SK-N-SH treated with all-trans-retinoic acid at 6 μM for 48 hours (cell line): ENCODE measurements around the gene MACC1.

Experiments used
- ATAC-seq: fragments of 200-7000 bp; cut with Tn5 transposase; 3 replicates; pipeline ENCODE4 v1.9.1; 2020; ENCODE audit warnings: mild to moderate bottlenecking, moderate library complexity
- ARNTL ChIP-seq: fragments of 450-650 bp; formaldehyde crosslinking; IDR thresholded peaks from 2 replicates; pipeline ENCODE4 v1.5.0; 2020; ENCODE audit warnings: low read depth, mild to moderate bottlenecking, moderate library complexity, borderline replicate concordance
- BACH2 ChIP-seq: fragments of 250-450 bp; sonication (Bioruptor Pico); IDR thresholded peaks from 2 replicates; pipeline ENCODE4 v1.9.0; 2021; ENCODE audit warnings: mild to moderate bottlenecking, borderline replicate concordance
- CSDC2 ChIP-seq: fragments of 250-450 bp; sonication (Bioruptor Pico); IDR thresholded peaks from 2 replicates; pipeline ENCODE4 v1.5.0; 2020; ENCODE audit warnings: mild to moderate bottlenecking, moderate library complexity
- GLIS3 ChIP-seq: fragments of 250-450 bp; sonication (Bioruptor Pico); IDR thresholded peaks from 2 replicates; pipeline ENCODE4 v1.5.0; 2020; ENCODE audit warnings: mild to moderate bottlenecking, moderate library complexity
- ISL1 ChIP-seq: fragments of 250-450 bp; sonication (Bioruptor Pico); IDR thresholded peaks from 2 replicates; pipeline ENCODE4 v2.1.2; 2022; ENCODE audit warnings: mild to moderate bottlenecking, moderate library complexity
- OSR1 ChIP-seq: fragments of 250-450 bp; sonication (Bioruptor Pico); IDR thresholded peaks from 2 replicates; pipeline ENCODE4 v1.8.0; 2022; ENCODE audit warnings: moderate library complexity, mild to moderate bottlenecking, inconsistent platforms
- PPARA ChIP-seq: fragments of 250-450 bp; sonication (Bioruptor Pico); IDR thresholded peaks from 2 replicates; pipeline ENCODE4 v1.5.0; 2020; ENCODE audit warnings: mild to moderate bottlenecking, borderline replicate concordance
- RARB ChIP-seq: fragments of 250-450 bp; sonication (Bioruptor Pico); IDR thresholded peaks from 2 replicates; pipeline ENCODE4 v1.8.0; 2021; ENCODE audit warnings: mild to moderate bottlenecking, moderate library complexity
- SNAI2 ChIP-seq: fragments of 250-450 bp; sonication (Bioruptor Pico); IDR thresholded peaks from 2 replicates; pipeline ENCODE4 v1.5.0; 2020; ENCODE audit warnings: mild to moderate bottlenecking, moderate library complexity
- TCF4 ChIP-seq: fragments of 250-450 bp; sonication (Bioruptor Pico); IDR thresholded peaks from 2 replicates; pipeline ENCODE4 v1.8.0; 2021; ENCODE audit warnings: mild to moderate bottlenecking, moderate library complexity, borderline replicate concordance
- TOX ChIP-seq: fragments of 250-450 bp; sonication (Bioruptor Pico); IDR thresholded peaks from 2 replicates; pipeline ENCODE4 v1.8.0; 2021; ENCODE audit warnings: mild to moderate bottlenecking, moderate library complexity, borderline replicate concordance
- ZC3H10 ChIP-seq: fragments of 250-450 bp; sonication (Bioruptor Pico); IDR thresholded peaks from 2 replicates; pipeline ENCODE4 v1.5.1; 2021; ENCODE audit warnings: mild to moderate bottlenecking, moderate library complexity
- ZFP3 ChIP-seq: fragments of 250-450 bp; sonication (Bioruptor Pico); IDR thresholded peaks from 2 replicates; pipeline ENCODE4 v1.5.0; 2020; ENCODE audit warnings: mild to moderate bottlenecking, moderate library complexity
- ZNF565 ChIP-seq: fragments of 450-650 bp; formaldehyde crosslinking; conservative IDR thresholded peaks from 2 replicates; pipeline ENCODE4 v1.5.0; 2020; ENCODE audit warnings: low read depth, mild to moderate bottlenecking, moderate library complexity
- TF ChIP-seq, protein P1 (sequence below): fragments of 250-450 bp; sonication (Bioruptor Pico); IDR thresholded peaks from 2 replicates; pipeline ENCODE4 v1.8.0; 2020; ENCODE audit warnings: mild to moderate bottlenecking, moderate library complexity, borderline replicate concordance
- TF ChIP-seq, protein P2 (sequence below): fragments of 250-450 bp; sonication (Bioruptor Pico); IDR thresholded peaks from 2 replicates; pipeline ENCODE4 v1.5.0; 2020; ENCODE audit warnings: mild to moderate bottlenecking, moderate library complexity
- TF ChIP-seq, protein P3 (sequence below): fragments of 250-450 bp; sonication (Bioruptor Pico); IDR thresholded peaks from 2 replicates; pipeline ENCODE4 v1.5.1; 2020; ENCODE audit warnings: low read depth, mild to moderate bottlenecking, moderate library complexity
- TF ChIP-seq, protein P4 (sequence below): fragments of 250-450 bp; sonication (Bioruptor Pico); IDR thresholded peaks from 2 replicates; pipeline ENCODE4 v1.5.1; 2021; ENCODE audit warnings: mild to moderate bottlenecking, moderate library complexity
- TF ChIP-seq, protein P5 (sequence below): fragments of 250-450 bp; sonication (Bioruptor Pico); IDR thresholded peaks from 2 replicates; pipeline ENCODE4 v1.8.0; 2021; ENCODE audit warnings: low read depth, mild to moderate bottlenecking, moderate library complexity, borderline replicate concordance

MACC1 gene

DNA sequence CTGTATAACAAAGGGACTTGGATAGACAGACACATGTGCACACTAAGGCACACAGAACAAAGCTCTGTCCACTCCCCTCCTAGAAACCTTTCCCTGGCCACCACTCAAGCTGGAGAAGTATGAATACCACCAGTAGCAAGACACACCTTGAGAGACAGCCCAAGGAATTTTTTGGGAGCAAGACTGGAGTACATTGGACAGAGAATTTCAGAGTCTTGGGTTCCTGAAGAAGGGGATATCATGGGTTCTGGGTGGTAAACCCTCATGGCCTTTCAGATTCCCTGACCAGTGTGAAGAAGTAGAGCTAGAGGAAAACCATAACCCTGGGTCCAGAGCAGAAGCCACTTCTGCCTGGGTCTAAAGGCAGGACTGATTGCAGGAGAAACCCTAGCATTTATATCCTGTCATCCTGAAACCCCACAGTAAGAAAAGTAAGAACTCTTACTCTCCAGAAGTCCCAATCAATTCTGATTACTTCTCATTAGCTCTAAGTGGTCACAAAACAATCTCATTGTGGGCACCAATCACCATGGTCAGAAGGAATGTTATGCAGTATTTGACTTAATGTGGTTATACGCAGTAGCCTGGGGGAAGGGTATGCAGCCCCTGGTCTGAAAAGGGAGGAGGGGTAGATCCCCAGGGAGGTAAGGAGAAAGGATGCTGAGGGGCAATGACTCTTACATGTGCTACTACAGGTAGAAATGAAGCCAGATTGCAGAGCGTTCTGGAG, 20.4 kb upstream of the MACC1 start:
- no peak for ATAC-seq

DNA sequence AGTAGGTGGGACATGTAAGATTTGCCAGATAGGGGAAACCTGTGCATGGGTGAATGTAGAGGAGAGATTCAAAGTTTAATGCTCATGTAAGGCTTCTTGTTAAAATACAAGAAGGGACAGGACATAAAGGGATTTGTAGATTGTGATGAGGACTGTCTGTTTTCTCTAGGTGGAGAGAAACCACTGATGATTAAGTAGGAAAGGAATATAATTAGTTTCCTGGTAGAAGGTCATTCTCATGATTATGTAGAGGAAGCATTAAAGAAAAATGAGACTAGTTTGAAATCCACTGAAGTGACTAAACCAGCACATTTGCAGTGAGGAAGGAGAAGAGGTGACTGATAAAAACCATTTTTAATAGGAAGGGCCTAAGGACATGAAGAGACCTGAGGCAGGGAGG, 19.6 kb upstream of the MACC1 start:
- TF ChIP-seq, protein P1, sequence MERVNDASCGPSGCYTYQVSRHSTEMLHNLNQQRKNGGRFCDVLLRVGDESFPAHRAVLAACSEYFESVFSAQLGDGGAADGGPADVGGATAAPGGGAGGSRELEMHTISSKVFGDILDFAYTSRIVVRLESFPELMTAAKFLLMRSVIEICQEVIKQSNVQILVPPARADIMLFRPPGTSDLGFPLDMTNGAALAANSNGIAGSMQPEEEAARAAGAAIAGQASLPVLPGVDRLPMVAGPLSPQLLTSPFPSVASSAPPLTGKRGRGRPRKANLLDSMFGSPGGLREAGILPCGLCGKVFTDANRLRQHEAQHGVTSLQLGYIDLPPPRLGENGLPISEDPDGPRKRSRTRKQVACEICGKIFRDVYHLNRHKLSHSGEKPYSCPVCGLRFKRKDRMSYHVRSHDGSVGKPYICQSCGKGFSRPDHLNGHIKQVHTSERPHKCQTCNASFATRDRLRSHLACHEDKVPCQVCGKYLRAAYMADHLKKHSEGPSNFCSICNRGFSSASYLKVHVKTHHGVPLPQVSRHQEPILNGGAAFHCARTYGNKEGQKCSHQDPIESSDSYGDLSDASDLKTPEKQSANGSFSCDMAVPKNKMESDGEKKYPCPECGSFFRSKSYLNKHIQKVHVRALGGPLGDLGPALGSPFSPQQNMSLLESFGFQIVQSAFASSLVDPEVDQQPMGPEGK (CRISPR knock-in tag) = no peak
- TF ChIP-seq ISL1 (CRISPR knock-in tag) = no peak
- TF ChIP-seq, protein P2, sequence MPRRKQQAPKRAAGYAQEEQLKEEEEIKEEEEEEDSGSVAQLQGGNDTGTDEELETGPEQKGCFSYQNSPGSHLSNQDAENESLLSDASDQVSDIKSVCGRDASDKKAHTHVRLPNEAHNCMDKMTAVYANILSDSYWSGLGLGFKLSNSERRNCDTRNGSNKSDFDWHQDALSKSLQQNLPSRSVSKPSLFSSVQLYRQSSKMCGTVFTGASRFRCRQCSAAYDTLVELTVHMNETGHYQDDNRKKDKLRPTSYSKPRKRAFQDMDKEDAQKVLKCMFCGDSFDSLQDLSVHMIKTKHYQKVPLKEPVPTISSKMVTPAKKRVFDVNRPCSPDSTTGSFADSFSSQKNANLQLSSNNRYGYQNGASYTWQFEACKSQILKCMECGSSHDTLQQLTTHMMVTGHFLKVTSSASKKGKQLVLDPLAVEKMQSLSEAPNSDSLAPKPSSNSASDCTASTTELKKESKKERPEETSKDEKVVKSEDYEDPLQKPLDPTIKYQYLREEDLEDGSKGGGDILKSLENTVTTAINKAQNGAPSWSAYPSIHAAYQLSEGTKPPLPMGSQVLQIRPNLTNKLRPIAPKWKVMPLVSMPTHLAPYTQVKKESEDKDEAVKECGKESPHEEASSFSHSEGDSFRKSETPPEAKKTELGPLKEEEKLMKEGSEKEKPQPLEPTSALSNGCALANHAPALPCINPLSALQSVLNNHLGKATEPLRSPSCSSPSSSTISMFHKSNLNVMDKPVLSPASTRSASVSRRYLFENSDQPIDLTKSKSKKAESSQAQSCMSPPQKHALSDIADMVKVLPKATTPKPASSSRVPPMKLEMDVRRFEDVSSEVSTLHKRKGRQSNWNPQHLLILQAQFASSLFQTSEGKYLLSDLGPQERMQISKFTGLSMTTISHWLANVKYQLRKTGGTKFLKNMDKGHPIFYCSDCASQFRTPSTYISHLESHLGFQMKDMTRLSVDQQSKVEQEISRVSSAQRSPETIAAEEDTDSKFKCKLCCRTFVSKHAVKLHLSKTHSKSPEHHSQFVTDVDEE (CRISPR knock-in tag) = no peak
- no peak for TF ChIP-seq TOX (CRISPR knock-in tag)
- TF ChIP-seq, protein P3, sequence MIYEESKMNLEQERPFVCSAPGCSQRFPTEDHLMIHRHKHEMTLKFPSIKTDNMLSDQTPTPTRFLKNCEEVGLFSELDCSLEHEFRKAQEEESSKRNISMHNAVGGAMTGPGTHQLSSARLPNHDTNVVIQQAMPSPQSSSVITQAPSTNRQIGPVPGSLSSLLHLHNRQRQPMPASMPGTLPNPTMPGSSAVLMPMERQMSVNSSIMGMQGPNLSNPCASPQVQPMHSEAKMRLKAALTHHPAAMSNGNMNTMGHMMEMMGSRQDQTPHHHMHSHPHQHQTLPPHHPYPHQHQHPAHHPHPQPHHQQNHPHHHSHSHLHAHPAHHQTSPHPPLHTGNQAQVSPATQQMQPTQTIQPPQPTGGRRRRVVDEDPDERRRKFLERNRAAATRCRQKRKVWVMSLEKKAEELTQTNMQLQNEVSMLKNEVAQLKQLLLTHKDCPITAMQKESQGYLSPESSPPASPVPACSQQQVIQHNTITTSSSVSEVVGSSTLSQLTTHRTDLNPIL (CRISPR knock-in tag) = no peak
- TF ChIP-seq PPARA (CRISPR knock-in tag) = no peak
- TF ChIP-seq TCF4 (CRISPR knock-in tag) = no peak
- TF ChIP-seq RARB (CRISPR knock-in tag) = no peak
- TF ChIP-seq, protein P4, sequence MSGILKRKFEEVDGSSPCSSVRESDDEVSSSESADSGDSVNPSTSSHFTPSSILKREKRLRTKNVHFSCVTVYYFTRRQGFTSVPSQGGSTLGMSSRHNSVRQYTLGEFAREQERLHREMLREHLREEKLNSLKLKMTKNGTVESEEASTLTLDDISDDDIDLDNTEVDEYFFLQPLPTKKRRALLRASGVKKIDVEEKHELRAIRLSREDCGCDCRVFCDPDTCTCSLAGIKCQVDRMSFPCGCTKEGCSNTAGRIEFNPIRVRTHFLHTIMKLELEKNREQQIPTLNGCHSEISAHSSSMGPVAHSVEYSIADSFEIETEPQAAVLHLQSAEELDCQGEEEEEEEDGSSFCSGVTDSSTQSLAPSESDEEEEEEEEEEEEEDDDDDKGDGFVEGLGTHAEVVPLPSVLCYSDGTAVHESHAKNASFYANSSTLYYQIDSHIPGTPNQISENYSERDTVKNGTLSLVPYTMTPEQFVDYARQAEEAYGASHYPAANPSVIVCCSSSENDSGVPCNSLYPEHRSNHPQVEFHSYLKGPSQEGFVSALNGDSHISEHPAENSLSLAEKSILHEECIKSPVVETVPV (CRISPR knock-in tag) = no peak
- TF ChIP-seq SNAI2 = no peak
- no peak for TF ChIP-seq ZFP3 (CRISPR knock-in tag)
- no peak for TF ChIP-seq ARNTL (CRISPR knock-in tag)
- no peak for TF ChIP-seq OSR1 (CRISPR knock-in tag)
- TF ChIP-seq BACH2 = no peak
- no peak for TF ChIP-seq ZC3H10 (CRISPR knock-in tag)
- TF ChIP-seq GLIS3 (CRISPR knock-in tag) = no peak
- TF ChIP-seq, all 23 proteins: peak for 0
- no peak for ATAC-seq

More for the DNA sequence above, 20.4 kb upstream of the MACC1 start:
- TF ChIP-seq CSDC2 = no peak
- TF ChIP-seq, all 23 proteins: peak for 0

DNA sequence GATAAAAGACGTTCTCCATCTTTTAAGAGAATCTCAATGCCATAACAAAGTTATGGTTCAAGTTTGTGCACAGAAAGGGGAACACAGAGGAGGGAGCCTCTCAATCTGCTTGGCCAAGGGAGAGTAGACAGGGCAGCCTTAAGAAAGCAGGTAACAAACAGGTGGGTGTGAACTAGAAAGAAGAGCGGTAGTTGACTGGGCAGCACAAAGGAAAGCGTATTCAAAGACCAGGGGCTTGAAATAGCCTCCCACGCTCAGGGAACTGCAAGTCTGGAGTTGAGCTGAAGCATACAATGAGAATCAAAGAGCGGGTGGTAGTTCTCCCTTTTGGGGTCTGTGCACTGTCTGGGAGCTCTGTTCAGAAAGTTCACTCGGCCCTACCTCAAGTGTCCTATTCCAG, 18.9 kb upstream of the MACC1 start:
- no peak for TF ChIP-seq TCF4 (CRISPR knock-in tag)
- TF ChIP-seq PPARA (CRISPR knock-in tag) = no peak
- no peak for TF ChIP-seq GLIS3 (CRISPR knock-in tag)
- TF ChIP-seq BACH2 = no peak
- TF ChIP-seq ZNF565 (CRISPR knock-in tag) = no peak
- TF ChIP-seq ZC3H10 (CRISPR knock-in tag) = no peak
- TF ChIP-seq, protein P3 (CRISPR knock-in tag) = no peak
- ATAC-seq = no peak

DNA sequence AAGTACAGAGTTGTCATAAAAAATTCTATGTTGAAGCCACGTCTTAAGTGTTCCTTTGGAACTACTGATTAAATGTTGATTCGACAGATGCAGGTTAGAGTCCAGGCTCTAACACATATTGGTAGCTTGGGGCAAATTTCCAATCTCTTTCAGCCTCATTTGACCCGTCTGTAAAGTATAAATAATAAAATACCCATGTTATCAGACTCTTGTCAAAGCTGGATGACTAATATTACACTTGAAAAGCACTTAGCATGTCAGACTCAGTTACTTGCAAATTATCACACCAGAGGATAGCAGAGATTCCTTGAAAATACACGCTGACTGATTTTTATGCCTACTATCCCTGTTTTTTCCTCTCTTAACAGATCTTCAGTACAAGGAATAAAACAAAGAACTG, 18.1 kb upstream of the MACC1 start:
- ATAC-seq = no peak; the same call in 2 of the 3 replicates
- TF ChIP-seq, protein P5, sequence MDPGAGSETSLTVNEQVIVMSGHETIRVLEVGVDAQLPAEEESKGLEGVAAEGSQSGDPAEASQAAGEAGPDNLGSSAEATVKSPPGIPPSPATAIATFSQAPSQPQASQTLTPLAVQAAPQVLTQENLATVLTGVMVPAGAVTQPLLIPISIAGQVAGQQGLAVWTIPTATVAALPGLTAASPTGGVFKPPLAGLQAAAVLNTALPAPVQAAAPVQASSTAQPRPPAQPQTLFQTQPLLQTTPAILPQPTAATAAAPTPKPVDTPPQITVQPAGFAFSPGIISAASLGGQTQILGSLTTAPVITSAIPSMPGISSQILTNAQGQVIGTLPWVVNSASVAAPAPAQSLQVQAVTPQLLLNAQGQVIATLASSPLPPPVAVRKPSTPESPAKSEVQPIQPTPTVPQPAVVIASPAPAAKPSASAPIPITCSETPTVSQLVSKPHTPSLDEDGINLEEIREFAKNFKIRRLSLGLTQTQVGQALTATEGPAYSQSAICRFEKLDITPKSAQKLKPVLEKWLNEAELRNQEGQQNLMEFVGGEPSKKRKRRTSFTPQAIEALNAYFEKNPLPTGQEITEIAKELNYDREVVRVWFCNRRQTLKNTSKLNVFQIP (CRISPR knock-in tag) = no peak
- TF ChIP-seq ISL1 (CRISPR knock-in tag) = peak; percentile 38; the same call in 1 of the 2 replicates
